ENCODE measurements around the gene CCDC68. TPM values are rescaled to one million over a fixed set of nuclear protein-coding genes. Genes with fewer than 3 reads are reported as not detected.

CCDC68 gene
- total RNA-seq, 4 donors from 2014 or later, result 3.6 to 8.3 (median 5.5) TPM

DNA sequence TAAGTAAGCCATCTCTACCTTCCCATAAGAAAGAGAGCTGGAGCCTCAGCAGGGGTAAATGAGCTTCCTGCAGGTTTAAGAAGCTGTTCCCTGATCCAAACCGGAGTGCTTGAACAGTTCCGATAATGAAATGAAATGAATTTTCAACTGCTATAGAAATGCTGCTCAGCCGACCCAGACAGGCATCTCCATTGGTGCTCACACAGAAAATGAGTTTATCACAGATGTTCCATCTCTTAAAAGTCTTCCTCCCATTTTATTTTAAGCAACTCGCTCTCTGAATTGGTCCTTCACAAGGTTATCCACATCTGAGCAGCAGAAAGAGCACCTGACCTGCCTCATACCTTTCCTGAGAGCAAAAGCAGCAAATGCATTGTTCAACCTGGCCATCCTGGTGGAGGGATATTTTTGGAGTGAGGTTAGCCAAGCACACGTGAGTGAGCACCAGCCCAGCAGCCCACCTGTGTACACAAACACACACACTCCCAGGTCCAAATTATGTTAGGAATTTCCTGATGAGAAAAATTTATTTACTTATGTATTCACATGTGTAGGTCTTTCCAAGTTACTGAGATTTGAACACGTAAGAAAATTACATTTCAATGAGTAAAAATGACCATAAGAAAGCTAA, 42.2 kb upstream of the CCDC68 start:
- Histone ChIP-seq H3K27me3 (no peaks in the 10 kb centered on the region), H3K36me3 (no peaks in the 10 kb centered on the region), H3K4me3 (no peak overlapping the region), H3K9me3 (no peaks in the 10 kb centered on the region), H3K4me1 (no peaks in the 10 kb centered on the region), H3K27ac (no peak overlapping the region)
- TF ChIP-seq POLR2AphosphoS5 (IDR thresholded peaks at IDR 0.05), result no peak
- TF ChIP-seq, protein P1, sequence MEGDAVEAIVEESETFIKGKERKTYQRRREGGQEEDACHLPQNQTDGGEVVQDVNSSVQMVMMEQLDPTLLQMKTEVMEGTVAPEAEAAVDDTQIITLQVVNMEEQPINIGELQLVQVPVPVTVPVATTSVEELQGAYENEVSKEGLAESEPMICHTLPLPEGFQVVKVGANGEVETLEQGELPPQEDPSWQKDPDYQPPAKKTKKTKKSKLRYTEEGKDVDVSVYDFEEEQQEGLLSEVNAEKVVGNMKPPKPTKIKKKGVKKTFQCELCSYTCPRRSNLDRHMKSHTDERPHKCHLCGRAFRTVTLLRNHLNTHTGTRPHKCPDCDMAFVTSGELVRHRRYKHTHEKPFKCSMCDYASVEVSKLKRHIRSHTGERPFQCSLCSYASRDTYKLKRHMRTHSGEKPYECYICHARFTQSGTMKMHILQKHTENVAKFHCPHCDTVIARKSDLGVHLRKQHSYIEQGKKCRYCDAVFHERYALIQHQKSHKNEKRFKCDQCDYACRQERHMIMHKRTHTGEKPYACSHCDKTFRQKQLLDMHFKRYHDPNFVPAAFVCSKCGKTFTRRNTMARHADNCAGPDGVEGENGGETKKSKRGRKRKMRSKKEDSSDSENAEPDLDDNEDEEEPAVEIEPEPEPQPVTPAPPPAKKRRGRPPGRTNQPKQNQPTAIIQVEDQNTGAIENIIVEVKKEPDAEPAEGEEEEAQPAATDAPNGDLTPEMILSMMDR (IDR thresholded peaks at IDR 0.05), result no peak
- TF ChIP-seq EP300 (IDR thresholded peaks at IDR 0.05), result no peak
- no peak for TF ChIP-seq POLR2A (IDR thresholded peaks at IDR 0.05)
- 56 to 60% methylated on average over 6 of the region's 6 CpGs for WGBS, 2 donors (ENCODE audit: low coverage in 1 of 2)
- no peak for ATAC-seq

DNA sequence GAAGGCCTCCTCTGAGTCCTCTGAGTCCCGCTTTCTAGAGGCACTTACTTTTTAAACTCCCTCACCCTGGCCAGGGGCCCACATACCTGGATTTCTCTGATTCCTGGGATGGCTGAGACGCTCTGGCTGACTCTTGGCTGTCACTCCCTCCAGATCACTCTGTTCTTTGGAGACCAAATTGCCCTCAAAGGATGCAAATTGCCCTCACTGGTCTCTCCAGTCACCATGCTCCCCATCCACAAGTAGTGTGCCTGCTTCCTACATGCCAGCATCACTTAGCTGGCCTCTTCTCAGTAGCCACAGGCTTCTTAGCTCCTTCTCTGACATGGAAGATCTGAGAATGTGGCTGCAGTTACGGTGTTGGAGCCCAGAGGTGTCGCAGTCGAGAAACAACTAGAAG, 41.3 kb upstream of the CCDC68 start:
- no peaks in the 10 kb centered on the region for H3K36me3 ChIP-seq
- no peaks in the 10 kb centered on the region for H3K9me3 ChIP-seq
- no peaks in the 10 kb centered on the region for H3K4me1 ChIP-seq
- H3K27me3 ChIP-seq, result no peaks in the 10 kb centered on the region
- H3K27ac ChIP-seq, result no peak overlapping the region
- WGBS, 2 donors (ENCODE audit: low coverage in 1 of 2), result 82 to 91% methylated on average over 4 of the region's 5 CpGs
- ATAC-seq, result no peak
- TF ChIP-seq, protein P1 (IDR thresholded peaks at IDR 0.05), result no peak
- TF ChIP-seq POLR2AphosphoS5 (IDR thresholded peaks at IDR 0.05), result no peak
- TF ChIP-seq EP300 (IDR thresholded peaks at IDR 0.05), result no peak
- TF ChIP-seq POLR2A (IDR thresholded peaks at IDR 0.05), result no peak
- H3K4me3 ChIP-seq, result no peak overlapping the region

DNA sequence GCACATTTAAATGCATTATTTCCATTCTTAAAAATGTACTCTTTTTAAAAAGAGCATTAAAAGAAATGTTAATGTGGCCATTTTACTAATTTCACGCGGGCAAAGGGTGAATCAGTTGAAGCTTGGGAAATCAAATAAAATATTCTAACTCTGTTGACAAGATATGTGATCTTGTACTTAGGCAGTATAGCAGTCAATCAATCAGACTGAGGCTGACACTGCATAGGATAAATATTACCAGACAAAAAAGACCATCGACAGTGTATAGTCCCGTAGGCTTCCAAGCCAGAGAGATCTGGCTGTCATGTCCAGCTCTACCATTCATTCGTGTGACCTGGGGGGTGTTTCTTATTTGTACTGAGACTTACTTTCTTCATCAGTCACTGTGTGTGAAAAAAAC, 39.8 kb upstream of the CCDC68 start:
- Histone ChIP-seq H3K4me1 (no peaks in the 10 kb centered on the region), H3K4me3 (no peak overlapping the region), H3K27ac (no peak overlapping the region), H3K9me3 (no peaks in the 10 kb centered on the region), H3K36me3 (no peaks in the 10 kb centered on the region), H3K27me3 (no peaks in the 10 kb centered on the region)
- no peak for ATAC-seq
- WGBS, 2 donors (ENCODE audit: low coverage in 1 of 2), result 86 to 87% methylated on average over 5 of the region's 5 CpGs
- TF ChIP-seq EP300 (IDR thresholded peaks at IDR 0.05) (no peak), POLR2A (IDR thresholded peaks at IDR 0.05) (no peak), POLR2AphosphoS5 (IDR thresholded peaks at IDR 0.05) (no peak)
- TF ChIP-seq, protein P1 (IDR thresholded peaks at IDR 0.05), result no peak

DNA sequence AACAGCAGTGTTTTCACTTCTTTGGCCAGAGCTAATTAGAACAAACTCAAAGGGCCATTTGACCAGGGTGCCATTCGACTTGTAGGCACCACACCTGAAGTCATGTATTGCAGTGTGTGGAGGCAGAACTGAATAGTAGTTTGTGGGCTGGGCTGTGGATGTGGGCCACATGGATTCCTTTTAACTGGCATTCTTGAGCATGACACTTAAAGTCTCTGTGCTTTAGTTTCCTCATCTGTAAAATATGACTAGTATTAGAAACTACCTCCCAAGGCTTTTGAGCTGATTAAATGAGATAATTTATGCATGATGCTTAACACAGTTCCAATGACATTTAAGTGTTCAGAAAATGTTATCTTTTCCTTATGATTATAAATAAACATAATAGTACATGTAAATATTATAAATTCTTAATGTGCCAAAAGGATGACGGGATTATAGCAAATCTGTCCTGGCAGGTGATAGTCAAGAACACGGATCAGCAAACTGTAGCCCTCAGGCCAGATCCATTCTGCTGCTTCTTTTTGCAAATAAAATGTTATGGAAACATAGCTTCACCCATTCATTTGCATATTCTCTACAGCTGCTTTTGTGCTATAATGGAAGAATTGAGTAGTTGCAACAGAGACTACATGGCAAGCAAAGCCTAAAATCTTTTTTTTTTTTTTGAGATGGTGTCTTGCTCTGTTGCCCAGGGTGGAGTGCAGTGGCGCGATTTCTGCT, 36.3 kb upstream of the CCDC68 start:
- no peak for ATAC-seq
- Histone ChIP-seq H3K27me3 (no peaks in the 10 kb centered on the region), H3K36me3 (no peaks in the 10 kb centered on the region), H3K4me3 (no peak overlapping the region), H3K27ac (no peak overlapping the region), H3K4me1 (no peaks in the 10 kb centered on the region), H3K9me3 (no peaks in the 10 kb centered on the region)
- TF ChIP-seq, protein P1 (IDR thresholded peaks at IDR 0.05), result no peak
- TF ChIP-seq POLR2A (IDR thresholded peaks at IDR 0.05), result no peak
- TF ChIP-seq EP300 (IDR thresholded peaks at IDR 0.05), result no peak
- no peak for TF ChIP-seq POLR2AphosphoS5 (IDR thresholded peaks at IDR 0.05)
- 91 to 98% methylated on average over 5 of the region's 5 CpGs for WGBS, 2 donors (ENCODE audit: low coverage in 1 of 2)

DNA sequence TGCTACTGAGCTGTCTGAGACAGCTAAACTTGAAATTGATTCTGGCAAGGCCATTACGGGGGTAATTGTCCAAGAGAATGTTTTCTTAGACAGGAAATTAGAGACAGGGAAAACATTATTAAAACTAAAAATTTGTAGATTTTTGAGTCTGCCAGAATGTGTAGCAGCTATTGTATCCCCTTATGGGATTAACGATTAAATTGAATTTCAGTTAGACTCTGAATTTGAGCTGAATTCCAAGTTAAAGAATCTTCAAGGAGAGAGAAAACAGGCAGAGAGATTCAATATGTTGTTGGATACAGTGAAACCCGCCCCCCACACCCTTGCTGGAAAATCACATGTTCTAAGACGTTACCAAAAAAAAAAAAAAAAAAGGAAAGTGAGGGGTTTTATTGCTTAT, 32.7 kb upstream of the CCDC68 start:
- no peak overlapping the region for H3K4me3 ChIP-seq
- no peak for ATAC-seq
- no peak overlapping the region for H3K27ac ChIP-seq
- 46% methylated on average over 4 of the region's 4 CpGs for WGBS, 2 donors (ENCODE audit: low coverage in 1 of 2)
- no peaks in the 10 kb centered on the region for H3K27me3 ChIP-seq
- no peaks in the 10 kb centered on the region for H3K4me1 ChIP-seq
- no peak for TF ChIP-seq POLR2A (IDR thresholded peaks at IDR 0.05)
- TF ChIP-seq, protein P1 (IDR thresholded peaks at IDR 0.05), result no peak
- no peak for TF ChIP-seq EP300 (IDR thresholded peaks at IDR 0.05)
- no peak for TF ChIP-seq POLR2AphosphoS5 (IDR thresholded peaks at IDR 0.05)
- H3K9me3 ChIP-seq, result no peaks in the 10 kb centered on the region
- no peaks in the 10 kb centered on the region for H3K36me3 ChIP-seq

Data from gastroesophageal sphincter (tissue), 4 donors.